Brain microvascular endothelial cell (primary cell): Measurements from ENCODE around the gene CUTC.
"Not testable (repeated sequence)": the region's sequence is repeated elsewhere in the genome, so short reads cannot be mapped to it uniquely, and the experiment has no call there.

Experiments used
- DNase-seq: peaks from one replicate; pipeline ENCODE4 v3.0.0-alpha.2; 2020
- H3K27ac ChIP-seq: fragments of 250-450 bp; sonication (Bioruptor Pico); 2 replicates; pipeline ENCODE4 v1.5.1; 2020; ENCODE audit warnings: mild to moderate bottlenecking, moderate library complexity
- H3K27me3 ChIP-seq: fragments of 250-450 bp; sonication (Bioruptor Pico); replicated peaks from 2 replicates; pipeline ENCODE4 v1.5.1; 2020; ENCODE audit warnings: mild to moderate bottlenecking
- H3K36me3 ChIP-seq: fragments of 250-450 bp; sonication (Bioruptor Pico); replicated peaks from 2 replicates; pipeline ENCODE4 v1.5.1; 2020; ENCODE audit warnings: mild to moderate bottlenecking
- H3K4me3 ChIP-seq: 2 replicates; pipeline ENCODE4 v1.5.1; 2011; ENCODE audit warnings: low read depth, mild to moderate bottlenecking, control low read depth, low read length, moderate library complexity
- CTCF ChIP-seq: IDR thresholded peaks from 2 replicates; pipeline ENCODE4 v1.5.1; 2011; ENCODE audit warnings: low read depth, mild to moderate bottlenecking, moderate library complexity, low read length, control low read depth, inconsistent platforms; ENCODE audit errors: missing control alignments
- in situ Hi-C: cut with HindIII; loops from 2 replicates; pipeline ENCODE4 v1.10.0; 2017; ENCODE audit warnings: low sequenced_read_pairs, low pct_ligation_motif_present

CUTC gene

GRCh38 chr10:99743841-99744240, 11.8 kb downstream of the CUTC start:
- H3K4me3 ChIP-seq: no peak overlapping the region
- H3K27me3 ChIP-seq: no peaks in the 10 kb centered on the region
- H3K36me3 ChIP-seq: peaks cover 33% of the 10 kb centered on the region
- DNase-seq: no peak
- in situ Hi-C loops: no loop called here
- H3K27ac ChIP-seq: no peak overlapping the region
- no peak for TF ChIP-seq CTCF

GRCh38 chr10:99746166-99746565, 14.1 kb downstream of the CUTC start:
- H3K27ac ChIP-seq, H3K27me3 ChIP-seq, in situ Hi-C loops, DNase-seq, H3K4me3 ChIP-seq: not testable (repeated sequence)
- peaks cover 20% of the 10 kb centered on the region for H3K36me3 ChIP-seq

- no peak for TF ChIP-seq CTCF
- no peak for DNase-seq
- Histone ChIP-seq H3K36me3 (peaks cover 14% of the 10 kb centered on the region), H3K27ac (no peak overlapping the region), H3K27me3 (no peaks in the 10 kb centered on the region), H3K4me3 (no peak overlapping the region)
- in situ Hi-C loops: no loop called here
Measured at GRCh38 chr10:99748823-99749451, 16.9 kb downstream of the CUTC start.

GRCh38 chr10:99750641-99751040, 18.6 kb downstream of the CUTC start:
- peaks cover 9% of the 10 kb centered on the region for H3K36me3 ChIP-seq
- H3K27me3 ChIP-seq: no peaks in the 10 kb centered on the region
- in situ Hi-C loops: no loop called here
- no peak overlapping the region for H3K4me3 ChIP-seq
- no peak overlapping the region for H3K27ac ChIP-seq
- no peak for TF ChIP-seq CTCF
- DNase-seq: no peak

GRCh38 chr10:99754670-99755069, 22.6 kb downstream of the CUTC start:
- no peak overlapping the region for H3K27ac ChIP-seq
- H3K36me3 ChIP-seq: peaks cover 11% of the 10 kb centered on the region
- no peak for DNase-seq
- H3K27me3 ChIP-seq: no peaks in the 10 kb centered on the region
- H3K4me3 ChIP-seq: no peak overlapping the region
- in situ Hi-C loops: no loop called here
- TF ChIP-seq CTCF: no peak

GRCh38 chr10:99756159-99756558, 24.1 kb downstream of the CUTC start:
- Histone ChIP-seq H3K27ac (no peak overlapping the region), H3K27me3 (no peaks in the 10 kb centered on the region), H3K4me3 (no peak overlapping the region), H3K36me3 (peaks cover 11% of the 10 kb centered on the region)
- DNase-seq: no peak
- TF ChIP-seq CTCF: no peak
- in situ Hi-C loops: no loop called here
